DMS53 (cell line): Measurements from ENCODE around the gene ID4.

Experiments
- DNase-seq: peaks from one replicate; lab custom pipeline; 2025; lab: John Stamatoyannopoulos, UW

ID4 gene

DNA sequence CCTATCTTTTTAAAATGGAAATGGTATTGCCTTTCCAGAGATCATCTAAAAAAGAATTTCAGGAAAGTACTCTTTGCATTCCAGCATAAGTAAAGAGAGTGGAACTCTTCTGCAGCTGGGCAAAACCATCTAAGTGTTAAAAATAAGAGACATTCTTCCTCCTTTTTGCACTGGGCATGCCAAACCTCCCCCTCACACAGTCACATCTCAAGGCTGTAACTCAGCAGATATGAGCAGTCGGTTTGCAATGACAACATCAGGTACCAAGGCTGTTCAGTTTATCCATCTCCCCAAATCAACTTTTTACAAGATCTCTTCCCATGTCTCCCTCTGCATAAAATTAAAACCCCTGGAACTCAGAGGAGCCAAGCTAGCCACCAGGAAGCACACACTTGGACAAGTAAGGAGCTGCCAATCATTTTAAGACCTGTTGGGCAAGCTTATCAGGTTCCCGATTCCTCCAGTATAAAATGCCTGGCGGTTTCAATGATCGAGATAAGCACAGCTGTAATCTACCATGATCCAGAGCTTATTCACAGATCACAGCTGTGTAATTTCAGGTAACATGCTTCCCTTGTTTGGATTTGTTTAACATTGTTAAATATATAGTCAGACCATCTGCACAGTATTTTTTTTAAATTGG lies 23.2 kb downstream of the ID4 start:
- DNase-seq, result peak; percentile 82

GRCh38 chr6:19864285-19864684 lies 27.1 kb downstream of the ID4 start:
- peak; percentile 28 for DNase-seq

DNA sequence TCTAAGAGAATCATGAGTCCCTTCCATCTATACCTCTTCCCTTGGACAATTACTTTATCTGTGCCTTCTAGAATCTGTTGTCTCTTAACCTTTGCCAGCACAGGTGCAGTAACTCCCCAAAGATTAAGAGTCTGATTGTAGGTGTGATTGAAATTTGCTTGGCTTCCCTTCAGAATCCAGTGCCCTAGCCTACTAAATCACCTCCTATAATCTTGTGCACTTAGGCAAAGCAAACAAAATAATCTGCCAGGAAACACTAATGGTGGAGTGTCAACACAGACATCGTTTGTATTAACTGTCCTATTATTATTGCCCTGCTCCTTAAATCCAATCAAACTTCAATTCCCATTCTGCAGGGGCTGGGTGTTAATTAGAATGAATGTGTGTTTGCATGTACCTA lies 28.0 kb downstream of the ID4 start:
- DNase-seq, result peak; percentile 30

DNA sequence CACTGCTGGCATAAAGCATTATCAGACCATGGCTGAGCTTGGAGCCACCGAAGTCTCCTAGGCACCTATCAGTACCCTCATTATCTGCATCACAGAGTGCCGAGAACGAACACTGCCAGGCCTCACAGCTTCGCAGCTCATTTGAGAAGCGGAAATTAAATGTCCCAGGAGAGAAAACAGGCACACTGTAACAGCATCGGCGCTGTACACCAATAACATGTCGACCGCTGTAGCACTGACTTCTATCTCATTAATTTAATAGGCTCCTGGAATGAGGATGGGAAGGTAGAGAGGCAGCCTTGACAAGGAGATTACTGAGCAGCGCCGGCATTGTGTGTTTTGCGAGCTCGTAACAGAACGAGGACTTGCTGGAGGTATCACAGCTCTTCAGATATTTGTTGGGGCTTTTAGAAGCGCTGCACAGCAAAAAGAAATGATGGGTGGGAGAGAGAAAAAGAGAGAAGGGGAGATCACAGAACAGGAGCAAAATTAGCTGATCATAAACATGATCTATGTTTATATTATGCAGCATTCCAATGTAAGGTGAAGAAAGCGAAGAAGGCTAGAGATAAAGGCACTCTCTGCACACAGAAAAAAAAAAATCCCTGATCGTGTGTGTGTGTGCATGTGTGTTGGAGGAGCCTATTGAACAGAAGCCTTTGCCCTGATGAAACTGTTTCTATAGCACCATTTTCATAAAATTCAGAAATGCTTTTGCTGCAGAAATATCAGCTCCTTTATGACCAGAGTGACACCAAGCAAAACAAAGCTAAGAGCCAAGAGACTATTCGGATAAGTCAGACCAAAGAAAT lies 29.2 kb downstream of the ID4 start:
- no peak for DNase-seq

DNA sequence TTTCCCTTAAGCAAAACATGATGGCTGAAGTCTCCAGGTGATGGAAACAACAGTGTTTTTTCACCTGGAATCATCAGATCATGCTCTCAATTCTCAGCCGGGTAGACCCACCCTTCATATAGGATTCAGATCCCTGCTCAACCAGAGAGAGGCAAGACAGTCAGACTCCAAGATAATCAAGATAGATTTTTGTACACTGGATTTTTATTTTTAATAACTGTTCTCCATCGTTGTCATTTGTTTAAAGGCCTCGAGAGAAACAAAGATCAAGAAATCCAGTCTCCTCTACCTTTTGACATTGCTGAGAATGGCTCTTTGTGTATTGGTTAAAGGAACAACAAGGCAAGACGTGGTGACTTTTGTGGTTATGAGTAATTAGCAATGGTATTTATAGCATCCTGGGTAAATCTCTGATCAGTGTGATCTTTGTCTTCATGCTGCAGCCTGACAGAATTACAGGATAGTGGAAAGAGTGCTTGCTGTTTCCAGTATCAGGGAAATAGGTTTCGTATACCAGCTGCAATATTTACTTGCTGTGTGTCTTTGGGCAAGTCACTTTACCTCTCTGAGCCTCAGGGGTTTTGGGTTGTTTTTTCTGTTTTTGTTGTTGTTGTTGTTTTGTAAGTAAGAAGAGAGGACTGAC lies 29.9 kb downstream of the ID4 start:
- DNase-seq, result no peak

DNA sequence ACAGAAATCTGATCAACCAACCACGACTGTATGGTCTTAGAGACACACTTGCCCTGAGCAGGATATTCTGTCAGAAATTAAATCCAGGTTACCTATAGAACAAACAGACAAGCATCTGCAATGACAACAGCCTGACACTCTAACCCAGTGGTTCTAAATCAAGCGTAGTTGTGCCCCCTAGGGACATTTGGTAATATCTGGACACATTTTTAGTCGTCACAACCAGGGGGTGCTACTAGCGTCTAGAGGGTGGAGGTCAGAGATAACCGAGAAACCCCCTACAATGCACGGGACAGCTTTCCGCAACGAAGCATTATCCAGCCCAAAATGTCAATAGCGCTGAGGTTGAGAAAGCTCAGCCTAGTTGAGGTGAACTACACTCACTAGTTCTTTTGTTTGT lies 32.3 kb downstream of the ID4 start:
- no peak for DNase-seq

DNA sequence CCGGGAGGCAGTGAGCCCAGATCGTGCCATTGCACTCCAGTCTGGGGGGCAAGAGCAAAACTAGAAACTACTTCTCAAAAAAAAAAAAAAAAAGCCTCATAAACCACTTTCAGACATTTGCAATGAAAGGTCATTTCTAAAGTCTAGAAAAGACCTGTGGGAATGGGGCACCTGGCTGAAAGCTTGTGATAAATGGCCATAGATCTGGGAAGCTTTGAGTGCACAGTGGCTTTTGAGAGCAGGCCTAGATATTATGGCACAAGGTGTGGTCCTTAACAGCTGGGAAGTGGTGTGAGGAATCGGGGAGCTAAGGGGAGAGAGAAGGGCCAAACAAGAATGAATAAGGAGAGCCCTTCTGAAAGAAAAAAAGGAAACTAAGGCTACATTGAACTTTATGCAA lies 33.2 kb downstream of the ID4 start:
- DNase-seq, result no peak

DNA sequence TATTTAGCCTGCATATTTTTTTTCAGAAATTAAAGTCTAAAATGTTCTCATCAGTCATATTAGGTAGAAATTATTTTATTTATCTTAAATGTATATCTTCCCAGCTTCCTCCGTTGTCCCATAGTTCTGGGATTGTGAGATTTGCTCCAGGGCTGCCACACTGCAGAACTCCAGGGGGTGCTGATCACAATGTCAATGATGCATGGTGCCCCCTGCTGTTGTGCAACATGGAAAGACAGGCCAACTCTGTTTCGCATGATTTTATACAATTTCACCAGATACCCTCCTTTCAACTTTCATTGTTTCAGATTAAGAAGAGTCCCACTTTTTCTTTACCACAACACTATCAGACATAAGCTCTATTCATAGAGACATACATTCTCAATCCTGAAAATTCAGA lies 35.9 kb downstream of the ID4 start:
- DNase-seq, result peak; percentile 42

GRCh38 chr6:19876672-19877071 lies 39.5 kb downstream of the ID4 start:
- no peak for DNase-seq

DNA sequence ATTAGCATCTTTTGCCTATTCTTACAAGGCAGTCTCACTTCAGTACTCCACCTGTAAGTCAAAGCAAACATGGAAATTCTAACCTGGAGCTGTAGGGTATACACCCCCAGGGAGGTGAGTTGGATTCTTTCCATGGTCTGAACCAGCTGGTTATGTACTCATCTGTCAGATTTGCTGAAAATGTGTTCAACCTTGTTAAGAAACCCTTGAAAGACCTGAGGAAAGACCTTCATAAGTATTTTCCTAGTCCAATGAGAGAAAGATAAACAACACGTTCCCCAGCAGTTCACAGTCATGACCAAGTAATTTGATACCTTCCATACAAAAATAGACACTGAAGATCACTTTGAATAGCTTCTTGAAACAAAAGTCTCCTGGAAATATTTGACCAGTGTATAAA lies 42.5 kb downstream of the ID4 start:
- peak; percentile 83 for DNase-seq

DNA sequence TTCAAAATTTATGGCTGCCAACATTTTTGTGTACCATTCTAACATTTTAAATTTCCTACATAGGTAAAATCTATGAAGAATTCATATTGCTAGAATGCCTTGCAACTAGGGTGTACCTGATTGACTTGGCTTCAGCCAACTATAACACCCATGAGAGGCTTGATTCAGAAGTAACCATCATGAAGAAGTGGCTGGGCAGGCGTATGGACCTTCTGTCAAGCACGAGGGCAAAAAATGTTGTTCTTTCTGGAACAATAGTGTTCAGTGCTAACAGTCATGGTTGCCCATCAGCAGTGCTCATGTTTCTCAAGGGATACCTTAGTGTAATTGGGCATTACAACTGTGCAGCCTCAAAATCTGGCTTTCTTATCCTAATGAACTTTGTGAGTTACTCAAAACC lies 42.9 kb downstream of the ID4 start:
- DNase-seq, result peak; percentile 72

GRCh38 chr6:19891451-19891850 lies 54.3 kb downstream of the ID4 start:
- no peak for DNase-seq
